Type B pancreatic cell (in vitro differentiated cells): Measurements from ENCODE around the gene NBEA. TPM values are rescaled to one million over a fixed set of nuclear protein-coding genes. Genes with fewer than 3 reads are reported as not detected.

Experiments
- DNase-seq: peaks from one replicate; pipeline ENCODE4 v3.0.0; 2021; ENCODE audit warnings: mixed read lengths; ENCODE audit not compliant: unreplicated experiment; ENCODE audit errors: extremely low spot score
- H3K27ac Mint-ChIP-seq: 2 replicates; pipeline ENCODE4 v1.8.0; 2021; ENCODE audit warnings: mild to moderate bottlenecking, mixed read lengths
- H3K27me3 Mint-ChIP-seq: 2 replicates; pipeline ENCODE4 v1.8.0; 2021; ENCODE audit warnings: mixed read lengths
- H3K36me3 Mint-ChIP-seq: 2 replicates; pipeline ENCODE4 v1.8.0; 2021; ENCODE audit warnings: mixed read lengths
- H3K4me1 Mint-ChIP-seq: one replicate; pipeline ENCODE4 v1.8.0; 2021; ENCODE audit warnings: mixed read lengths; ENCODE audit not compliant: unreplicated experiment
- H3K4me3 Mint-ChIP-seq: 2 replicates; pipeline ENCODE4 v1.8.0; 2021; ENCODE audit warnings: mild to moderate bottlenecking, mixed read lengths
- H3K9me3 Mint-ChIP-seq: 2 replicates; pipeline ENCODE4 v1.8.0; 2021; ENCODE audit warnings: mixed read lengths
- CTCF ChIP-seq: fragments of 200-600 bp; sonication (generic); conservative IDR thresholded peaks from 2 replicates; pipeline ENCODE4 v1.5.0; 2021; ENCODE audit warnings: antibody characterized with exemption, mild to moderate bottlenecking
- total RNA-seq: library from RNA; stranded (reverse); gene quantifications from 2 replicates; pipeline ENCODE4 v1.2.1, GENCODE V29; 2021; ENCODE audit warnings: low replicate concordance

Gene NBEA
- total RNA-seq, 1 donor from 2014 or later, result 20.8 TPM

GRCh38 chr13:35208587-35208986 is 266.5 kb downstream of the NBEA start:
- no peak for DNase-seq
- H3K36me3 Mint-ChIP-seq, result peaks cover 4% of the 10 kb centered on the region
- no peaks in the 10 kb centered on the region for H3K9me3 Mint-ChIP-seq
- TF ChIP-seq CTCF, result no peak
- no peak overlapping the region for H3K27ac Mint-ChIP-seq
- H3K4me3 Mint-ChIP-seq, result no peak overlapping the region
- no peaks in the 10 kb centered on the region for H3K27me3 Mint-ChIP-seq
- H3K4me1 Mint-ChIP-seq, result no peaks in the 10 kb centered on the region

GRCh38 chr13:35210261-35210660 is 268.2 kb downstream of the NBEA start:
- no peak overlapping the region for H3K27ac Mint-ChIP-seq

GRCh38 chr13:35211949-35212348 is 269.9 kb downstream of the NBEA start:
- TF ChIP-seq CTCF, result no peak
- Mint-ChIP-seq H3K27me3 (no peaks in the 10 kb centered on the region), H3K4me3 (no peak overlapping the region), H3K36me3 (peaks cover 9% of the 10 kb centered on the region), H3K4me1 (no peaks in the 10 kb centered on the region), H3K9me3 (no peaks in the 10 kb centered on the region), H3K27ac (no peak overlapping the region)
- DNase-seq, result no peak

More at GRCh38 chr13:35210261-35210660, 268.2 kb downstream of the NBEA start:
- TF ChIP-seq CTCF, result no peak
- Mint-ChIP-seq H3K4me3 (no peak overlapping the region), H3K9me3 (no peaks in the 10 kb centered on the region), H3K4me1 (no peaks in the 10 kb centered on the region), H3K36me3 (peaks cover 9% of the 10 kb centered on the region), H3K27me3 (no peaks in the 10 kb centered on the region)
- no peak for DNase-seq

- no peak for TF ChIP-seq CTCF
- Mint-ChIP-seq H3K27ac (no peak overlapping the region), H3K27me3 (no peaks in the 10 kb centered on the region), H3K4me3 (no peak overlapping the region), H3K9me3 (no peaks in the 10 kb centered on the region), H3K36me3 (peaks cover 9% of the 10 kb centered on the region), H3K4me1 (no peaks in the 10 kb centered on the region)
- DNase-seq, result no peak
Observed at GRCh38 chr13:35213911-35214310, 271.8 kb downstream of the NBEA start.

- TF ChIP-seq CTCF, result no peak
- H3K9me3 Mint-ChIP-seq, result no peaks in the 10 kb centered on the region
- no peaks in the 10 kb centered on the region for H3K27me3 Mint-ChIP-seq
- no peak overlapping the region for H3K4me3 Mint-ChIP-seq
- H3K27ac Mint-ChIP-seq, result no peak overlapping the region
- DNase-seq, result no peak
- H3K4me1 Mint-ChIP-seq, result no peaks in the 10 kb centered on the region
- H3K36me3 Mint-ChIP-seq, result peaks cover 12% of the 10 kb centered on the region
Observed at GRCh38 chr13:35216131-35216530, 274.1 kb downstream of the NBEA start.

- peaks cover 7% of the 10 kb centered on the region for H3K36me3 Mint-ChIP-seq
- no peaks in the 10 kb centered on the region for H3K9me3 Mint-ChIP-seq
- no peaks in the 10 kb centered on the region for H3K4me1 Mint-ChIP-seq
- DNase-seq, result no peak
- no peak for TF ChIP-seq CTCF
- H3K27ac Mint-ChIP-seq, result no peak overlapping the region
- no peaks in the 10 kb centered on the region for H3K27me3 Mint-ChIP-seq
- no peak overlapping the region for H3K4me3 Mint-ChIP-seq
Observed at GRCh38 chr13:35219021-35219420, 277.0 kb downstream of the NBEA start.
